NCI-H1417 treated with DMSO at 0.1 percent for 48 hours (cell line): ENCODE measurements around the gene FAM53A.

ENCODE experiments used
- DNase-seq: peaks from one replicate; lab custom pipeline; 2025; lab: John Stamatoyannopoulos, UW

FAM53A gene

GRCh38 chr4:1591107-1591506, 93.0 kb downstream of the FAM53A start:
- no peak for DNase-seq

- DNase-seq: no peak
Measured at GRCh38 chr4:1590244-1590643, 93.9 kb downstream of the FAM53A start.
